ENCODE results near the gene SLX4. TPM values are rescaled to one million over a fixed set of nuclear protein-coding genes. Genes with fewer than 3 reads are reported as not detected.

SLX4 gene
- total RNA-seq, 4 donors from 2014 or later, result 1.2 to 2.6 (median 2.5) TPM

DNA sequence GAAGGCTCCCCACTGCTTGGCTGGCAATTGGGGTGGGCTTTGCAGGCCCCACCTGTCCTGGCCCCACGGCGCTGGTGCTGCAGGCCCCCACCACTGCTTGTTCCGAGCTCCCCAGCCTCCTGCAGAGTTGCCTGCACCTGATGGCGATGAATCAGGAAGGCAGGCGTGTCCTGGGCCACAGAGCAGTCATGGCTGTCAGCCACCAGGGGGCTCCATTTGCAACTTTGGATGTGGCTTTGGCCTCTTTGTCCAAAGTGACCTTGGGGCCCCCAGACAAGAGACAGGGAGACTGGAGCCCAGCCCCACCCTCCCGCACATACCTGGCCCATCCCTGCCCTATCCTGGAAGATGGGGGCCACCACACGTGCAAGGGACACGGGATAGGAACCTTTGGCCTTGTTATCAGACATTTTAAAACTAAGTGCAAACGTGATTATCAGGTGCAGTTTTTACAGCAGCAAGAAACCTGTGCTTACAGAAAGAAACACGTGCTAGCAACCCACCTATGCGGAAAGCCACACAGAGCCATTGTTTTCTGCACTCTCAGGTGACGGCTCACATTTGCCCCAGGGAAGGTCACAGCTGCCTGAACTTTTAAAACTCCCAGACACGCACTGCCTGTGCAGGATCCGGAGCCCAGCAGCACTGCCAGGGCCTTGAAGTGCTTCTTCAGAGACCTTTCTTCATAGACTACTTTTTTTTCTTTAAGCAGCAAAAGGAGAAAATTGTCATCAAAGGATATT, 43.0 kb upstream of the SLX4 start, which contains the start of gene DNASE1:
TSS of gene DNASE1 (plus strand) at position 443 of the 743 bp plus-strand sequence. CDS start 683 bp downstream, outside the sequence.
- intact Hi-C loops (cut with DNase I; ENCODE audit: low total_unique reads), result no loop called here
- 77 to 82% methylated on average over 12 to 14 of the region's 14 CpGs for WGBS, 2 donors
- DNase-seq (ENCODE audit: low spot score in 2 of 2), result peak in 1 of 2 donors; percentile 89
- TF ChIP-seq, protein P1, sequence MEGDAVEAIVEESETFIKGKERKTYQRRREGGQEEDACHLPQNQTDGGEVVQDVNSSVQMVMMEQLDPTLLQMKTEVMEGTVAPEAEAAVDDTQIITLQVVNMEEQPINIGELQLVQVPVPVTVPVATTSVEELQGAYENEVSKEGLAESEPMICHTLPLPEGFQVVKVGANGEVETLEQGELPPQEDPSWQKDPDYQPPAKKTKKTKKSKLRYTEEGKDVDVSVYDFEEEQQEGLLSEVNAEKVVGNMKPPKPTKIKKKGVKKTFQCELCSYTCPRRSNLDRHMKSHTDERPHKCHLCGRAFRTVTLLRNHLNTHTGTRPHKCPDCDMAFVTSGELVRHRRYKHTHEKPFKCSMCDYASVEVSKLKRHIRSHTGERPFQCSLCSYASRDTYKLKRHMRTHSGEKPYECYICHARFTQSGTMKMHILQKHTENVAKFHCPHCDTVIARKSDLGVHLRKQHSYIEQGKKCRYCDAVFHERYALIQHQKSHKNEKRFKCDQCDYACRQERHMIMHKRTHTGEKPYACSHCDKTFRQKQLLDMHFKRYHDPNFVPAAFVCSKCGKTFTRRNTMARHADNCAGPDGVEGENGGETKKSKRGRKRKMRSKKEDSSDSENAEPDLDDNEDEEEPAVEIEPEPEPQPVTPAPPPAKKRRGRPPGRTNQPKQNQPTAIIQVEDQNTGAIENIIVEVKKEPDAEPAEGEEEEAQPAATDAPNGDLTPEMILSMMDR (IDR thresholded peaks at IDR 0.05), result no peak
- TF ChIP-seq POLR2A (IDR thresholded peaks at IDR 0.05), result no peak
- no peak within 1 kb of the TSS for H3K4me3 ChIP-seq (ENCODE audit: low read depth, poor library complexity, severe bottlenecking)

DNA sequence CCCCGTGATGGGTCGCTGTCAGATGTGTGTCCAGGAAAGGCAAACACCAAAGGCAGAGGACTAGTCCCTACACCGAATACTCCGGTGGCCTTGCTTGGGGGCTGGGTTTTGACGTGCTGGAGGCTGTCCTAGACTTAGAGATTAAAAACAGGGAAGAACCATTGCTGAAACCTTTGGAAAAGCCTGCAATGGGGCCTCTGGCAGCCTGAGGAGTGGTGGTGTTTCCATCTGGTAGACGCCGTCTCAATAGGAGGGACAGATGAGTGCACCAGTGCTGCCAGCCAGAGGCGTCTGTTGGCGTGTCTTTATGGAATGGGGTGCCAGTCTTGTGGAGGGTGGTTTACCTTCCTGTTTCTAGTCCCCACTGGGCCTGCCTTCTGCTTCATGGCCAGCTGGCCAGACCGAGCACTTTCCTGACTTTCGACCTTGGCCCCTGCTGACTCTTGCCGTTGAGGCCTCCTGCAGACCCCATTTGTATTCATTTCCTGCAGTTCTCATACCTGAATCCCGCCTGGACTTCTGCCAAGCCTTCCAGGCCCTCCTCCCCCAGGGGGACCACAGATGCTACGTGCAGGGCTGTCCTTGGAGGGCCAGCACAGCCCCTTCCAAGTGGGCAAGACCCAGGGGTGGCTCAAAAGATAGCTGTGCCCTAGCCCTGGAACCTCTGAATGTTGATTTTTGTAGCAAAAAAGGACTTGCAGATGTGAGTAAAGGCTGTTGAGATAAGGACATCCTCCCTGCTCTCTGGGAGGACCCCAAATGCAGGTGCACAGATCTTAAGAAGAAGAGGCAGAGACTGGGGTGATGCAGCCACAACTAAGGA, 41.2 kb upstream of the SLX4 start:
- peak in 1 of 2 donors; percentile 75 for DNase-seq (ENCODE audit: low spot score in 2 of 2)
- WGBS, 2 donors, result 83% methylated on average over 14 of the region's 14 CpGs
- intact Hi-C loops (cut with DNase I; ENCODE audit: low total_unique reads), result no loop called here
- no peak overlapping the region for H3K4me3 ChIP-seq (ENCODE audit: low read depth, poor library complexity, severe bottlenecking)
- no peak for TF ChIP-seq POLR2A (IDR thresholded peaks at IDR 0.05)
- TF ChIP-seq, protein P1 (IDR thresholded peaks at IDR 0.05), result no peak

DNA sequence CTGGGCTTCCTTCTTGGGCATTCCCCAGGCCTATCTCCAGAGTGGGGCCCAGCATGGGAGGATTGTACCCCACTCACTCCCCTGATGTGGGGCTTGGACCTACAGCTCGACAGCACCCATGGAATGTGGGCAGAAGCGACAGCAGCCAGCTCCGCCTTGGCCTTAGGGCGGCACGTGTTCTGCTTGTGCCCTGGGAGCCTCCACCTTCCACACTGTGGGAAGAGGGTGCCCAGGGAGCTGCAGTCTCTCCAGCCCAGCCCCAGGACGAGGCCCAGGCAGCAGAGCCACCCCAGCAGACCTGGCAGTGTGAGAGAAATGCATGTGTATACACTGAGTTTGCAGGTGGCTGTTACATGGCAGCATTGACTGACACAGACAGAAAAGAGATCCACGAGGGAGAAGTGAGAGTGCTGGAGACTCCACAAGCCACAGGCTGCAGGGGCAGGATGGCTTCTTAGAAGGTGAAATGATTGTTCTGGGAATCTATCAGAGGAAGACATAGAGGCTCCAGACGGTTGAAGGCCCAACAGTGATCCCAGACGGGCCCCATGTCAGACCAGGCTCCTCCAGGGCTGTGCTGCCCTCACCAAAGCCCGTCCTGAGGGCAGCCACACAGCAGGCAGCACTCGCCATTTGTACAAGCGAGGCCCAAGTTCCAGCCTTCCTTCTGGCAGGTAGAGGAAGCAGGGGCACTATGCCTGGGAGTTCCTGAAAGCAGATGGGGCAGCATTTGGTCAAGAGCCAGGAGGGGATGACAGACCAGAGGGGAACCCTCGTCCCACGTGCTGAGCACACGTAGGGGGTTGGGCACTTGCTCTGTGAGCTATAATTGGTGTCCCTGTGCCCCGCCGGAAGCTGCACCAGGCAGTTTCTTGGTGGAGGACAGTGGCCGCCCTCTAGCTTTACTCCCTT, 40.3 kb upstream of the SLX4 start:
- no peak overlapping the region for H3K4me3 ChIP-seq (ENCODE audit: low read depth, poor library complexity, severe bottlenecking)
- DNase-seq (ENCODE audit: low spot score in 2 of 2), result peak in 1 of 2 donors; percentile 82
- intact Hi-C loops (cut with DNase I; ENCODE audit: low total_unique reads), result no loop called here
- TF ChIP-seq POLR2A (IDR thresholded peaks at IDR 0.05), result no peak
- TF ChIP-seq, protein P1 (IDR thresholded peaks at IDR 0.05), result no peak
- WGBS, 2 donors, result 60 to 81% methylated on average over 14 to 18 of the region's 18 CpGs

DNA sequence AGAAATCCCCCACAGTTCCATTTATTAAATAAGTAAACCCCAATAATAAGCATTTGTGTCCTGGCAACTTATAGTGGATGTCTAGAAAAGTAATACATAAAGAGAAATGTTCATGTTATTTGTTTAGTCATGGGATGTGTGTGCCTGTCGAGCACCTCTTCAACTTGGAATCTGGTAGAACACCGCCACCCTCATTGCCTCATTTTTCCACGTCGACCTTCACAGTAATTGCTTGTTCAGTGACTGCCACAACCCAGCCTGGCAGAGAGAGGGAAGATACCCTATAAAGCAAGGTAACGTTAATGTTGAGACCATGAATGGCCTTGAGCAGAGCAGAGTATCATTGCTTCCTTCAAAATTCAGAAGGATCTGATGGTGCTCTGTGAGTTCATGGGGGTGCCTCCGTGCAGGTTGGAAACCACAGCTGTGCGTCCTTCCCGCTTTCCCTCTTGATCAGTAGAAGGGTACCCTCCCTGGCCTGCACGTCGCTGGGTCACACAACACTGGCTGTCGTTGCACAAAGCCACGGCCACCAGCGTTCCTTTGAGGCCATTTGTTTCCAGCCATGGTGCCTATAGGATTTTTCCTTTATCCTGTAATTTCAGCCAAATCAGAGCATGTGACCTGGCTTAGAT, 39.3 kb upstream of the SLX4 start:
- TF ChIP-seq, protein P1 (IDR thresholded peaks at IDR 0.05), result no peak
- no peak for TF ChIP-seq POLR2A (IDR thresholded peaks at IDR 0.05)
- intact Hi-C loops (cut with DNase I; ENCODE audit: low total_unique reads), result no loop called here
- peak in 1 of 2 donors; percentile 37 for DNase-seq (ENCODE audit: low spot score in 2 of 2)
- no peak overlapping the region for H3K4me3 ChIP-seq (ENCODE audit: low read depth, poor library complexity, severe bottlenecking)
- WGBS, 2 donors, result 84 to 88% methylated on average over 13 of the region's 13 CpGs

DNA sequence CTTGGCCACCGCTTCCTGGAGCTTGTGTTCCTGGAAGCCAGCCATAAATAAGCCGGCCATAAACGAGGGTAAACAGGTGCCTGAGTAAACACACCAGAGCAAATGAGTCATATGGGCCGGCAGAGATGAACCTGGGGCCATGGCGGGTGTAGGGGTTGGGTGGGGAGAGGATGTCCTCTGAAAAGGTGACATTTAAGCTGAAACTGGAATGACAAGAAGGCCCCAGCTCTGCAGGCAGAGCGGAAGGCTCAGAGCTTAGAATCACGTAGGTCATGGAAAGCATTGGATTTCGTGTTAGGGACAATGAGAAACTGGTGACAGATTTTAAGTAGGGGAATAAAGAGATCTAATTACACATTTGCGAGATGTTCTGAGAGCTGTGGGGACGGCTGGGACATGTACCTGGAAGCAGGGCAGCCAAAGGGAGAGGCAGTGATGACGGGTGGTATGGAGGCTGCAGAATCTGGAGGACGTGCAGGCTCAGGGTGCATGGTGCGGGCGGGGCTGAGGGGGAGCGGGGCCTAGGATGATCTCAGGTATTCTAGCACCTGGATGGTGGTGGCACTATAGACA, 35.0 kb upstream of the SLX4 start:
- peak in 1 of 2 donors; percentile 70 for DNase-seq (ENCODE audit: low spot score in 2 of 2)
- intact Hi-C loops (cut with DNase I; ENCODE audit: low total_unique reads), result no loop called here
- H3K4me3 ChIP-seq (ENCODE audit: low read depth, poor library complexity, severe bottlenecking), result no peak overlapping the region
- 80 to 81% methylated on average over 15 of the region's 15 CpGs for WGBS, 2 donors
- TF ChIP-seq, protein P1 (IDR thresholded peaks at IDR 0.05), result no peak
- no peak for TF ChIP-seq POLR2A (IDR thresholded peaks at IDR 0.05)

Measured in lower leg skin (tissue), 4 donors.